Measurements from ENCODE around the gene SNX10.

Gene SNX10

GRCh38 chr7:26298472-26299058 lies 6.9 kb downstream of the SNX10 start:
- no peak for DNase-seq

DNA sequence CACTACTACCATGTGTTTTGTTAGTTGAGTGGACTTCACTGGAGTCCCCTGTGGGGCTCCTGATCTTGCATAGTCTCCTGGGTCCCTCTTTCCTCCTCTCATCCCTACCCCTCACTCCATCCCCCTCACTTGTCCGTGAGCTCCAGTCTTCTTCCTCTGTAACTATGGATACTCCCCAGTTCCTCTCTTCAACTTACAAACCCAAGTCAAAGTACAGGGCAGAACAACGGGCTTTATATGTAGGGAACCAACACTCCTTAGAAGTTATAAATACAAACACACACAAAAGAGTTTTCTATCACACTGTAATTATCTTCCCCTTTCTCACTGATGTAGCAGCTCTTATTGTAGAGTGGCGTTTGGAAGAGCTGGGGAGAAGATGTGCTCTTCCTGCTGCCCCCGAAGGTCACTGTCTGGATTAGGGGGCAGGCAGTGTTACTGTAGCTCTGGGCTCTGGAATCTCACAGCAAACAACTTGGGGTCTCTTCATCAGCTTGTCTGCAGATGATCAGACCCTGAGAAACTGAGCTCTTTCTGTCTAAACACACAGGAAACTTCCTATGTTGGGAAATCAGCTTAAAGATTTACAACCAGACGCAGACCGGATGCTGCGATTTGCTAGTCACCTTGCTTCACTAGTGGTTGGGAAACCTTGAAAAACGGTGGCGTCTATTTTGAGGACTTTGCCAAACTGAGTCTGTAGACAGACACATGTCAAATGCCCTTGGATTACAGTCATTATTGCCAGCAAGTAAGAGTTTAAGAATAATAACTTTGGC lies 13.6 kb downstream of the SNX10 start:
- DNase-seq, result peak in 1 of 2 donors; percentile 12

DNA sequence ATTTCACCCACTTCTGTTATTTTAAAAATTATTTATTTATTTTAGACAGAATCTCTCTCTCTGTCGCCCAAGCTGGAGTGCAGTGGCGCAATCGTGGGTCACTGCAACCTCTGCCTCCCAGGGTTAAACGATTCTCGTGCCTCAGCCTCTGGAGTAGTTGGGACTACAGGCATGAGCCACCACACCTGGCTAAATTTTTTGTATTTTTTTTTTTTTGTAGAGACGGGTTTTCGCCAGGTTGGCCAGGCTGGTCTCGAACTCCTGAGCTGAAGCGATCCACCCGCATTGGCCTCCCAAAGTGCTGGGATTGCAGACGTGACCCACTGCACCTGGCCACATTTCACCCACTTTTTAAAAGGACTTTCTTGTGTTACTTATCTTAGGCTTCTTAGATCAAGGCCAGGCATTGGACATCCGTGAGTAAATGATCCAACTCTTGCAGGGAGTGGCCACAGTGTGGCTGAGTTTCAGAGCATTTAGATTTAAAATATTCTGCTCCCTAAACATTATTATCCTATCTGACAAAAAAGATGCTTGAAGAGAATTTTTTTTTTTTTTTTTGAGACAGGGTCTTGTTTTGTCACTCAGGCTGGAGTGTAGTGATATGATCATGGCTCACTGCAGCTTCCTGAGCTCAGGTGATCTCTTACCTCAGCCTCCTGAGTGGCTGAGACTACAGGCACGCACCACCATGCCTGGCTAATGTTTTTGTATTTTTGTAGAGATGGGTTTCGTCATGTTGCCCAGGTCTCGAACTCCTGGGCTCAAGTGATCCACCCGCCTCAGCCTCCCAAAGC lies 14.4 kb downstream of the SNX10 start:
- no peak for DNase-seq

DNA sequence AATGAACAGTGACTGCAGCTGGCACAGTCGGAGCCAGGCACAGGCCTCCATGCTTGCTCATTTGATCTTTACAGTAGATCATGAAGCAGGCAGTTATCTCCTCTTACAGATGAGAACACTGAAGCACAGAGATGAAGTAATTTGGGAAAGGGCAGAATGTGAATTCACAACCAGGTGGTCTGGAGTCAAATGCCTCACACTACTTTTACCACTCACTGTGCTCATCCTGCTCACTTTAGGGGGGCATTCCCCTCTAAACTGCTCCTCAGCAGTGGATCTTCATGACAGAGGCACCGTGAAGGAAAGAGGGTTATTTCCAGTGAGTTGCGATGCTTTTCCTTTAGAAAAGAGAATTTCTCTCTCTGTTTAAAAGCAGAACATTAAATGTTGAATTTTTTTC lies 15.1 kb downstream of the SNX10 start:
- no peak for DNase-seq

- no peak for DNase-seq
These were observed 15.6 kb downstream of the SNX10 start for GRCh38 chr7:26307226-26307625.

GRCh38 chr7:26307791-26308190 lies 16.1 kb downstream of the SNX10 start:
- no peak for DNase-seq

GRCh38 chr7:26308551-26308950 lies 16.9 kb downstream of the SNX10 start:
- DNase-seq, result no peak

- no peak for DNase-seq
These were observed 17.4 kb downstream of the SNX10 start for GRCh38 chr7:26309089-26309488.

DNA sequence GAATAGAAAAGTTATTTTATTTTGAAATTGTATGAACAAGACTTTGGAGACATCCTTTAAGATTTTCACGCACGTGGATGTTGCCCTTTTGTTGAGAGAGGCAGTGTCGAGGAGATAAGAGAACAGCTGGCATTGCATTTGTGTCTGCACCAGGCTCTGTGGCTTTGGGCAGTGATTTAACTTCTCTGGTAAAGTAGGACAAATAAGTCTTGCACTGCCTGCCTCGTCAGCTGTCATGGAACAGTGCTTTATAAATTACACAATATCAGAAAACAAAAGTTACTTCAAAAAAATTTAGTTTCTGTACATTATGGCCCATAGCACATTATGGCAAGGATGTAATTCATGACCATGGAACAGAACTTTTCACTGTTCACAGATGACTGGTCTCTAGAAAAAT lies 20.1 kb downstream of the SNX10 start:
- DNase-seq, result no peak

DNA sequence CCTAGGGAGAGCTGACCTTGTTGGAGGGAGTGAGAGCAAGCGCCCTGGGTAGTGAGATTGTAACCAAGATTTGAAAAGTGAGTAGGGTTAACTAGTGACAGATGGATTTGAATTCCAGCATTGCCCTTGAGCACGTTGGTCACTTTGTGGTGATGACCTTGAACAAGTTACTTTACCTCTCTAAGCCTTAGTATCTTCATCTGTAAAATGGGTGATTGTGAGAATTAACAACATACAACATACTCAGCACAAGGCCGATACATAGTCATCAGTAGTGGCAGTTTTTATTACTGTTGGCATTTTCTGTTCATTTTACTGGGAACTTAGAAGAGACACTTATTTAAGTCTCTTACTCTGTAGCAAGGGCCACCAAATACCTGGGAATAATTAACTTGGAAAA lies 25.5 kb downstream of the SNX10 start:
- no peak for DNase-seq

GRCh38 chr7:26318921-26319320 lies 27.3 kb downstream of the SNX10 start:
- no peak for DNase-seq

GRCh38 chr7:26319636-26320035 lies 28.0 kb downstream of the SNX10 start:
- DNase-seq, result no peak

- no peak for DNase-seq
These were observed 29.2 kb downstream of the SNX10 start for GRCh38 chr7:26320878-26321277.

DNA sequence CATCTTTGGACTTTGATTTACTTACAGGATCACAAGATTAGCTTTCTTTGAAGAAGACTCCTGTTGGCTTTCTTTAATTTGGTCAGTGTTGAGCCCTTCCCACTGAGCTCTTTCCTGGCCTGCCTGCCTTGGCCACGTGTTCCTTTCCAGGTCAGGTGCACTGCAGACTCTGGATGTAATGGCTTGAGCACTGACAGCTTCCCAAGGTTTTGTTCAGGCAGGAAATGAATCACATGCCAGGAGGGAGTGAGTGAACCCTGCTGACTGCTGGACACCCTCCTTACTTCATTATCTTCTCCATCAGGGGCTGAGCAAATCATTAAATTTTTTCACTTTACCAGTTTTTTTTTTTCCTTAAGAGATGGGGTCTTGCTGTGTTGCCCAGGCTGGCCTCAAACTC lies 29.8 kb downstream of the SNX10 start:
- DNase-seq, result no peak

DNA sequence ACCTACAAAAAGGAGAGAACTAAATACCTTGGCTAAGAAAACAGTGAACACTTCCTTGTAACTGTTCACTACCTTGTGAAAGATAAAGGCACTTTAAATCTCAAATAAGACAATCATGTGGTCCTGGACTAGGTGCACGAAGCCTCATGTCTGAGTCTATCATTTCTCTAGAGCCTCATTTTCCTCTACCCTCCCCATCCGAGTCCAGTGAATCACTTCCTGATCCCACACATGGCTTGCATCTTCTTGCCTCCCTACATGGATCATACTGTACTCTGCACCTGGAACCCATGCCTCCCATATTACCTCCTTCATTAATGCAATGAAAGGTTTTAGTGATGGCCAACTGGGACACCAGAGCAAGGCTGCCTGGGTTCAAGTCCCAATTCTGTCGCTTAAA lies 34.5 kb downstream of the SNX10 start:
- no peak for DNase-seq

DNA sequence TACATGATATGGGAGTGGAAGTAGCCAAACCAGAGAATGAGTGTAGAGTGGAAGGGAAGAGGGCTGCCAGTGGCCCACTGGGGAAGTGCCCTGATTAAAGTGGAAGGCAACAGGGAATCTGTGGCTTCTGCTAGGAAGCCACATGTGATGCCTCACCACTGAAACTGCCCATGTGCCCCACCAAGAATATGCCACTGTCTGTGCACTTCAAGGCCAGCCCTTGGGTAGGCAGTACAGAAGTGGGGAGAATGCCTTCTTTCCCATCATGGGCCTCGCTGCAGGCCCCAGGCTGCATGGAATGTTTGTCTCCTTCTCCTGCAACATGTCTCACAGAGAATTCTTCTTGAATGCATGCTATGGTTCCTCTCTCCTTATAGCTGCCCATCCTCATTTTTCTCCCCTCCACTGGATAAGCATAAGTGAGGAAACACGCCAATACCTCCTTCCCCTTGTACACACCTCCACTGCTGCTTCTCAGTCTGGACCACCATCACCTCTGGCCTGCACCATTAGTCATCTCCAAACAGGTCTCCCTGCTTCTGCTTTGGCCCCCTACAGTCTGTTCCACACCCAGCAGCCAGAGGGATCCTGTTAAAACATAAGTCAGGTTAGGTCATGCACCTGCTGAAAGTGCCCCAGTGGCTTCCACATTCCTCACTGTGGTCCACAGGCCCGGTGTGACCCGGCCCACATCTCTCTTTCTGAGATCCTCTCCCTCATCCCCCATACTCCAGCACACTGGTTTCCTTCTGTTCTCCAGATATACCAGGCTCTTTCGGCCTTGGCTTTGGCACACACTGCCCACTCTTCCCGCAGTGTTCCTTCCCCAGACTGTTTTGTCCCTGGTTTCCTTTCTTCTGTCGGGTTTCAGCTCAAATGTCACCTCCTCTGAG lies 37.1 kb downstream of the SNX10 start:
- DNase-seq, result no peak

GRCh38 chr7:26329520-26330255 lies 38.0 kb downstream of the SNX10 start:
- DNase-seq, result no peak

GRCh38 chr7:26331113-26331512 lies 39.5 kb downstream of the SNX10 start:
- DNase-seq, result no peak

DNA sequence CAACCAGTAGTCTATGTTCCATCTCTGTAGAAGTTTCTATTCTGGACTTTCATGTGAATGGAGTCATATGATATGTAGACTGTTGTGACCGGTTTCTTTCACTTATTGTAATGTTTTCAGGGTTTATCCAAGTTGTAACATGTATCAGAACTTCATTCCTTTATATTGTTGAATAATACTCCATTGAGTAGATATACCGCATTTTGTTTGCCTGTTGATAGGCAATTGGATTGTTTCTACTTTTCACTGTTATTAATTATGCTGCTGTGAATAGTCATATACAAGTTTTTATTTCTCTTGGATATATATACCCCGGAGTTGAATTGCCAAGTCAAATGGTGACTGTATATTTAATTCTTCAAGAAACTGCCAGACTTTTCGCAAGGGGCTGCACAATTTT lies 40.1 kb downstream of the SNX10 start:
- DNase-seq, result no peak

GRCh38 chr7:26332698-26333097 lies 41.0 kb downstream of the SNX10 start:
- no peak for DNase-seq

- no peak for DNase-seq
These were observed 42.7 kb downstream of the SNX10 start for GRCh38 chr7:26334166-26334859.

Data from stimulated activated CD4-positive, alpha-beta T cell treated with anti-CD3 and anti-CD28 coated beads, Interleukin-2, amount 100 ng/mL, for 24 hours (primary cell).